ENCODE measurements around the gene VILL.

- TF ChIP-seq POLR2AphosphoS5 (IDR thresholded peaks at IDR 0.05; ENCODE audit: borderline replicate concordance, low read depth, low read length) (no peak), EZH2 (IDR thresholded peaks at IDR 0.05) (no peak), FOXP2 (optimal IDR thresholded peaks at IDR 0.05; ENCODE audit: control extremely low read depth, extremely low read length, insufficient read depth) (no peak)
Observed at GRCh38 chr3:37961622-37962431, 28.8 kb upstream of the VILL start.

Measured in SK-N-MC (cell line).